Stimulated activated CD8-positive, alpha-beta memory T cell treated with anti-CD3 and anti-CD28 coated beads, Interleukin-15, amount 100 ng/mL, for 24 hours (primary cell): Measurements from ENCODE around the gene CHRNA3.
"Not testable (repeated sequence)": the region's sequence is repeated elsewhere in the genome, so short reads cannot be mapped to it uniquely, and the experiment has no call there.

Source experiments
- DNase-seq: peaks from one replicate; pipeline ENCODE4 v3.0.0-alpha.2; 2020; ENCODE audit warnings: low read depth

CHRNA3 gene

DNA sequence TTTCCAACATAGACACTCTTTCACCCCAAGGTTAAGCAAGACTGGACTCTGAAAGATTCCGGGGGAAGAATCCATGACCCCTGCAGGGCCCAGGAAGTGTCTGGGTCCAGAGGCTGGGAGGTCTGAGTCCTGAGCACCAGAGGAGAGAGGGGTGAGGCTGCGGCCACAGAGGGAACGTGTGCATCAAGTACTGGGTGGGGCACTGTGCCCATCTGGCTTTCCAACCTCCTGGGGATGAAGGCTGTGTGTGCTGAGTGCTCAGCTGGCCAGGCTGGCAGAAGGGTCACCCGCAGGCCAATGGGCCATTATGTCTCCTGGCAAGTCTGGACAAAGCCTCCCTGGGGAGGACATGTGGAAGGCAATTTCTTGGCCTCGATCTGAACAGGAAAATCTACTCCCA lies 3.3 kb downstream of the CHRNA3 start:
- no peak for DNase-seq

DNA sequence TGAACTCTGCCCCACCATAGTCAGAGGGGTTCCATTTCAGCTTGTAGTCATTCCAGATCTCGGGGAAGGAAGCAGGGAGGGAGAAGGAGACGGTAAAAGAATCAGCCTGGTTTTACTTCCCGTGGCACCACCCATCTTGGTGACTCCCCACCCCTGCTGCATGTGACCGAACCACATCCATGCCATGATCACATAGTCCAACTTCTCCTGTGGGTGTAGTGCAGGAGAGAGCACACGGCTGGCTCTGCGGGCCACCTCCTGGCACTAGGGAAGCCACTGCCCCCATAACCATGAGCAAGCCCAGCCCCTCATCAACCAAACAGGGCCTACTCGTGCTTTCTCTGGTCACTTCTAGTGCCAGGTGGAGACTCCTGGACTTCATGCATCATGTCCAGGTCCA lies 3.7 kb downstream of the CHRNA3 start:
- no peak for DNase-seq

DNA sequence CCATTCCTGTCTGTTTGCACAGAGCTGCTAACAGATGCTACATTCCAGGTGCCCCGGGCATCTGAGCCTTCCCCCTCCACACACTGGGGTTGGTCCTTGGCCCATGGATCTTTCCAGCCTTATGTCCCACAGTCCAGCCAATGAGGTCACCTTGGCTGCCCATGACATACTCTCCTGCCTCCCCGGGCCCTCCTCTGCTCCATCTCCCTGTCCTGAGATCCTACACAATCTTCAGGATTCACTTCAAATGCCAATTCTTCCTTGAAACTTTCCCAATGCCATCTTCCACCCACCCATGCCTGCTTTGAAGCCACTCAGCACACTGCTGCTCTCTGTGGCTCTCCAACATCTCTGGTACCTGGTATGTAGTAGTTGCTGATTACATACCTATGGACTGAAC lies 4.3 kb downstream of the CHRNA3 start:
- no peak for DNase-seq

DNA sequence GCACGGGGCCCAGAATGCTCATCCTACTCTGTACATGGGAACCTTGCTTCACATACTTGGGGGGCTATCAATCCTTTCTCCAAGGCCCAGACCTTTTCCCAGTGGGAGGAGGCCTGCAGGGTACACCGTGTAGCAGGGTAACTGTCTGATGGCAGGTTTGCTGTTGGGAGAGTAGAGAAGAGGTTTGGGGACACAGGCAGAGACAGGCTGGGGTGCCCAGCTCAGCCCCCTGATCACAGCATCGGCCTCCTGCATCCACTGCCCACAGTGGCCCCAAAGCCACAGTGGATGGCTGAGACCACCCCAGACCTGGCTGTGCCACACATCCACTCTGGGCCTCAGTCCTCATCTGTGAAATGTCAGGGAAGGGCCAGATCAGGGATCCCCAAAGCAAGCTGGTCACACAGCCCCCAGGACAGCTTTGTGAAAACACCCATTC lies 5.6 kb downstream of the CHRNA3 start:
- no peak for DNase-seq

DNA sequence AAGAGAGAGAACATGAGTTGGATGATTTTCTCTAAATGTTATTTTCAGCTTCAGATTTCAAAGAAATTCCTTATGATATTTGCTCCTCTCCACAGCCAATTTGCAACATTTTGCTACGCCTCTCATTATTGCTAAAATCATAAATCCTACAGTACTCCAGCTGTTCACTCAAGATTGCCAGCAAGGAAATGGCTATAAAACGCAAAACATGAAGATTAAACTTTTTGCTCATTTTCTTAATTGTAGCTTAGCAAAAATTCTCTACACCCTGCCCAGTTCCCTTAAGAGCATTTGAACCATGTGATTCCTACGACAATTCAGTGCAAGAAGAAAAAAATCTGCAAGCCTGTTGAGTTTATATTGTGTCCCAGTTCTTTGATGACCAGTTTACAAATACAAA lies 6.8 kb downstream of the CHRNA3 start:
- no peak for DNase-seq

DNA sequence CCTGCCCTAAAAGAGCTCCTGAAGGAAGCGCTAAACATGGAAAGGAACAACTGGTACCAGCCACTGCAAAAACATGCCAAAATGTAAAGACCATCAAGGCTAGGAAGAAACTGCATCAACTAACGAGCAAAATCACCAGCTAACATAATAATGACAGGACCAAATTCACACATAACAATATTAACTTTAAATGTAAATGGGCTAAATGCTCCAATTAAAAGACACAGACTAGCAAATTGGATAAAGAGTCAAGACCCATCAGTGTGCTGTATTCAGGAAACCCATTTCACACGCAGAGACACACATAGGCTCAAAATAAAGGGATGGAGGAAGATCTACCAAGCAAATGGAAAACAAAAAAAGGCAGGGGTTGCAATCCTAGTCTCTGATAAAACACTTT lies 11.2 kb downstream of the CHRNA3 start:
- DNase-seq: not testable (repeated sequence)

DNA sequence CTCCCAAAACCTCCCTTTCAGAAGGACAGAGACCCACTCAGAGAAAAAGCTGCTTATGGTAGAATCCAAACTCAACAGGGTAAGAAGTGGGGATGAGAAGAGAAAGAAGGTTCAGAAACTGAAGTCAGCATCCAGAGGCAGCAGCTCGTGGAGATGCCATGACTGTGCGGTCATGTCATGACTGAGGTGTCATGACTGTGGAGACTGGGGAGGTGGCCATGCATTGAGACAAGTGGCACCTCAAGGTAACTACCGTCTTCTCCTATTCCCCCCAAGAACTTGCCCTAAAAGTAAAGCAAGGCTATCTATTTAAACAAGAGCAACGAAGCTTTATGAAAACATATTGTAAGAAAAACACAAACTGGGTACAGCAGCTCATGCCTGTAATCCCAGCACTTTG lies 15.1 kb downstream of the CHRNA3 start:
- no peak for DNase-seq

DNA sequence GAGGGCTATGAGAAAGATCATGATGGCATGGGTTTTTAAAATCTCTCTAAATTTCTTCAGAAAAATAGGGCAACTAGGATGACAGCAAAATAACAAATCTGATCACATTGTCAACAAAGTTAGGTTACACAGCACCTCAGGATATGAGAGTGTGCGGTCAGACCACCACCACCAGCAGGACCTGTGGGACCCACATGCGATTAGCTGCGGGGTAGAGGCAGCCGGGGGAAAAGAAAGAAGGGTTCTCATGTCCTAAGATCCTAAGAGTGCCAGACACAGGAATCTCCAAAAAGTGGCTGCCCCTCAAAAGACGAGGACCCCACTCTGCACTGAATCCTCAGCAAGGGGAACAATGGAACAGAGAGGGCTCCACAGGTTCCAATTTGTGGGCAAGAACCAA lies 15.6 kb downstream of the CHRNA3 start:
- DNase-seq: no peak

DNA sequence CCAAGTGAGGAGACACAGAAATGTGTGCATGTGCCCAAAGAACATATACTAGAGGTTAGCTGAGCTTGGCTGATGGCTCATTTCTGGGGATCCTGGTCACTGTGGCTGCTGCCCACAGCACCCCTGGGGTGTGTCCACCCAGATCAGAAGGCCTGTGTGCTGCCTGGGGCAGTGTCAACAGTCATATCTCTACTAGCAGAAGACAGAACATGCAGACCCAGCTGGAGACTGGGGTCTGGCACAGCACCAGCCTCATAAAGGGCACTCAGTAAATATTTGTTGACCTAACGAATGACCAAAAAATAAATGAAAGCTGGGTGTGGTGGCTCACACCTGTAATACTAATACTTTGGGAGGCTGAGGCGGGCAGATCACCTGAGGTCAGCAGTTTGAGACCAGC lies 16.4 kb downstream of the CHRNA3 start:
- DNase-seq: no peak

DNA sequence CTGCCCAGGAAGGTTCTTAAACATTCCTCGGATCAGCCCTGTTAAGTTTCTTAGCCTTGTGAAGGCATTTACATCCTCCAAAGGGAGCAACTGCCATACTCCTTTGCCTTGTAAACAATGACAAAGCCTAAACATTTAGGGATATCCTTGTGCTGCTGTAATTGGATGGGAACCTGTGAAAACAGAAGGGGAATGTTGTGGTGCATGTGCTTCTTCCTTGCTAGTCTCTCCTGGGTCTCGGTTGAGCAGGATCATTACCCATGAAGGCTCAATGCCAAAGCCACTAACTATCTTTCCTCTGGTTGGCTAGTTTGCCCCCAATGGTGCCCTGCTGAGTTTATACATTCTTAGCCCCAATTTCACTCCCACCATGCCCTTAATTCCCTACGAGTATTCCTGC lies 17.3 kb downstream of the CHRNA3 start:
- DNase-seq: no peak

DNA sequence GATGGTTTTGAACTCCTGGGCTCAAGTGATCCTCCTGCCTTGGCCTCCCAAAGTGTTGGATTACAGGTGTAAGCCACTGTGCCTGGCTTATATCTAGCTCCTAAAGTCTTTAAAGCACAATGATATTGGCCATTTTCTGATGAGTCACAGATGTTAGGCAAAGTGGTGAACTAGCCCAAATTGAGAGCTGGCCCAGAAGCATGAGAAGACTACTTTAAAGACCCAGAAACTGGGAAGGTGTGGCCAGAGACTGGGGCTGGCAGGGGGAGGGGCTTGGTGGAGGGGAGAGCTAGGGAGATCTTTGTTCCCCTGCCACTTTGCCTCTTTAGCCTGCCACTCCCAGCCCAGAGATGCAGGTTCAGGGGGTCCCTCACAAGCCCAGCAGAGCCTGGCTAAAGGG lies 21.6 kb downstream of the CHRNA3 start:
- DNase-seq: no peak

DNA sequence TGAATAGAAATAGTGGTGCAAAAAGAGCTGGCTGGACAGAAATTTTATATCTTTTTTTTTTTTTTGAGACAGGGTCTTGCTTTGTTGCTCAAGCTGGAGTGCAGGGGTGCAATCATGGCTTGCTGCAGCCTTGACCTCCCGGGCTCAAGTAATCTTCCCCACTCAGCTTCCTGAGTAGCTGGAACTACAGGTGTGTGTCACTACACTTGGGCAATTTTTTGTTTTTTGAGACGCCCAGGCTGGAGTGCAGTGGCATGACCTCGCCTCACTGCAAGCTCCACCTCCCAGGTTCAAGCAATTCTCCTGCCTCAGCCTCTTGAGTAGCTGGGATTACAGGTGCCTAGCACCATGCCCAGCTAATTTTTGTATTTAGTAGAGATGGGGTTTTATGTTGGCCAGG lies 22.4 kb downstream of the CHRNA3 start:
- no peak for DNase-seq

DNA sequence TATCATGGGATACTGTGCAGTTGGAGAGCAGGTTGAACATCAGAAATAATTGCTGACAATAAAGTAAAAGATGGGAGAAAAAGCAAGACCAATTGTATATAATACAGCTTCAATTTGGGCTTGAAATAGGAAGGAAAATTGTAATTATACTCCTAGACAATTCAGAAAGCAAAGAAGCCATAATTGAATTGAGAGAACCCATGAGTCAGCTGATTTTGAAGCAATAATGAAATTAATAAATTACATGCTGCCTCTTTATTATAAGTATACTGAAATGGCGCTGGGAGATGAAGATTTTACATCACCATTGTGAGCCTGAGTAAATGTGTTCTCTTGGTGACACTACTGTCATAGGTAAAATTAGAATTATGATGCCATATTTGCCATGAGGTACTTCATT lies 23.2 kb downstream of the CHRNA3 start:
- no peak for DNase-seq

DNA sequence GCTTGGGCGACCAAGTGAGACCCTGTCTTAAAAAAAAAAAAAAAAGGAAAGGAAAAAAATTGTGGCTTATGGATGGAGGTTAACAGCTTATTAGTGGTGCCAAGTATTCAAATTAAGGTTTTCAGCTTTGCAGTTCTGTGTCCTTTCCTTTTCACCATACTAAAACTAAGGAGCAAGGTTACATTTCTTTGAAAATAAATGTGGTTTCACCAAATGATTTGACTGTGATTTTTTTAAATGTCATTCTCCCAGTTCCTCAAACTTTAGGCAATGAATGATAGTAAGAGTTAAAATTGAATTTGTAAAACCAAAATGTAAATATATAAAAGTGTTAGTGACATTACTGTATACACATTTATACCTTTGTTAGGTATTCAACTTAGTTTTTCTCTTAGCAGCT lies 45.9 kb downstream of the CHRNA3 start:
- no peak for DNase-seq

DNA sequence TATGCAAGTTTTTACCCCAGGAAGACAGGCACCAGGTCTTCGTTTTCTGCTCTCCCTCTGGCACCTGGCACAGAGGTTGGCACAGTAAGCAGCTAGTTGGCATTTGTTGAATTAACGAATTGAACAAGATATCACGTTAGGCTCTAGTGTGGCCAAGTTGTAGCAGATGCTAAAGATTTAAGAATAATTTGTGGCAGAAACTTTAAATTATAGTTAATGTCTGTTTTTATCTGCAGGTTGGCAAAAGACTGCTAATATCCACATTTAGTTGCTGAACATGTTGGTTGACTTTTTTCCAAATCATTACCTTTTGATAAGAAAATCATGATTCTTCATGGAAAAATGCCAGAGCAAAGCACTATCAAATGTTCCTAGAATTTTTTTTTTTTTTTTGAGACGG lies 47.4 kb downstream of the CHRNA3 start:
- no peak for DNase-seq

DNA sequence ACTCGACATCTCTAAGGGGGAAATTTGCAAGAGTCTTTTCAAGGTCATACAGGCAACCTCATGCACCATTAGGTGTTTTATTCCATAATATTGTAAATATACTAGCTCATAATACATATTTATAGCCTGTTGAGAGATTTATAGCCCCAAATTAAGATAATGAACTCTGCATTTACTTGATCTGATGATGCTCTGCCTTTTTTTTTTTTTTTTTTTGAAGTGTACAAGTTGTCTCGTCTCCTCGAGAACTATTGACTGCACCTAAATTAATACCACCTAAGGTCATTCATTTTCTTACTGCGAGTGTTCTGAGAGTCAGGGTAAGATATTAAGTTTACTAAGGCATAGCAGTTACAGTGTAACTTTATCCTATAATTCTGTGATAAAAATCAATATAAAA lies 49.4 kb downstream of the CHRNA3 start:
- no peak for DNase-seq

DNA sequence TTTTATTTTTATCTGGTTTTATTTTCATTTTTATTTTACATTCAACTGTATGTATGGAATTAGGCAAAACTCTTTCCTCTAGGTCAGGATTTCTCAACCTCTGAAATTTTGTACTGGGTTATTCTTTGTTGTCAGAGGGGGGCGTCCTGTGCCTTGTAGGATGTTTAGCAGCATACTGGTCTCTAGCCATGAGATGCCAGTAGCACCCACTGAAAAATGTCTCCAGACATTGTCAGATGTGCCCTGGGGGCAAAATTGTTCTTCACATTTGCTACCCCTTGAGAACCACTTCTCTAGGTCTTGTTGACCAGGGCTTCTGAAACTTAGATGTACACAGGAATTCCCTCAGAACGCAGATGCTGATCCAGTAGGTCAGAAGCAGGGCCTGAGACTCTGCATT lies 50.1 kb downstream of the CHRNA3 start:
- no peak for DNase-seq

DNA sequence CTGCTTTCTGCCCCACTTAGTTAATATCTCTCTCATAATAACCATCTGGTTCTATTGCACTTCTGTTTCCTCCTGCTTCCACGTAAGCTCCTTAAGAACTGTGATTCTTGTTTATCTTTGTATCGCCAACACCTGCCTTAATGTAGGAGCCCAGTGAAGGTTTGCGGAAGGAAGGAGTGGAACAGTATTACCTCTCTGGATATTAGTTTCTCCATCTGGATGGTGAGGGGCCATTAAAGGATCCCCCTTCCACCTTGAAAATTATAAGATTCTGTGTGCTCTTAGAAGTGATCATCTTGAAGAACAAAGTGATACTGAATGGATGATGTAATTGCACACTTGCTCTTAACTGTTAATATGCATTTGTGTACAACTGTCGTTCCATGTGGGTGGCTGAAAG lies 53.3 kb downstream of the CHRNA3 start:
- DNase-seq: no peak

DNA sequence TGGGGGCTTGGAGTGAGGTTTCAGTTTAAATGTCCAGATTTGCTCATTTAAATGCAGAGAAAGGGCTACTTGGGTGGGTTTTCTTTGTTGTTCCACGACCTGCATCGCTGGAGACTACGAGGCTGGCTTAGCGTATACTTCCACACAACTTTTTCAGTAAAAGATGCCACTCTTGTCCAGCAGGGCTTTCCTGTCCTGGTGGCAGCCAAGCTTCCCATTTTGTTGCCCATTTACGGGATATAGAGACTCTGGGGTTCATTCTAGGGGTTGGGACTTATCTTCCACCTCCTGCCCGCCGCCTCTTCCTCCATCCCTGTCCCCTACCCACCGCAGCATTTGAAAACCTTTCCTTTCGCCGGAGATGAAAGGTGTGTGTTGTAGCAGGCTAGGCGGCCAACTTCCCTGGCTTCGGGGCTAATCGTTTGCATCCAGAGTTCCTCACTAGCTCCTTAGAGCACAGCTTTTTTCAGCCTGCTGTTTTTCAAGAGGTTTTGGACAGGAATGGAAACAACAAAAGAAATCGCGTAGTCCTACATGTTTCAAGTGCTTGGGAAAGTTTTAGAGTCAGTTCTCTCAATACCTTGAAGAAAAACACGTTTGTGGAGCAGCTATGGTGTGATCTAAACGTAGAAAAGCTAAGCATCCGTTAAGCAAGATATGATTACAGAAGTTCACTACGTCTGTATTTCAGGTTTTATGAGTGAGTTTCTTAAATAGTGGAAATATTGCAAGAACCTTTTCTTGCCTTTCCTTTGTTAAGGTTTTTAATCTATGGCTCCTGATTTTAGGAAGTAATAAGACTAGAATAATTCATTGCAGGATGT lies 54.6 kb downstream of the CHRNA3 start:
- DNase-seq: no peak

DNA sequence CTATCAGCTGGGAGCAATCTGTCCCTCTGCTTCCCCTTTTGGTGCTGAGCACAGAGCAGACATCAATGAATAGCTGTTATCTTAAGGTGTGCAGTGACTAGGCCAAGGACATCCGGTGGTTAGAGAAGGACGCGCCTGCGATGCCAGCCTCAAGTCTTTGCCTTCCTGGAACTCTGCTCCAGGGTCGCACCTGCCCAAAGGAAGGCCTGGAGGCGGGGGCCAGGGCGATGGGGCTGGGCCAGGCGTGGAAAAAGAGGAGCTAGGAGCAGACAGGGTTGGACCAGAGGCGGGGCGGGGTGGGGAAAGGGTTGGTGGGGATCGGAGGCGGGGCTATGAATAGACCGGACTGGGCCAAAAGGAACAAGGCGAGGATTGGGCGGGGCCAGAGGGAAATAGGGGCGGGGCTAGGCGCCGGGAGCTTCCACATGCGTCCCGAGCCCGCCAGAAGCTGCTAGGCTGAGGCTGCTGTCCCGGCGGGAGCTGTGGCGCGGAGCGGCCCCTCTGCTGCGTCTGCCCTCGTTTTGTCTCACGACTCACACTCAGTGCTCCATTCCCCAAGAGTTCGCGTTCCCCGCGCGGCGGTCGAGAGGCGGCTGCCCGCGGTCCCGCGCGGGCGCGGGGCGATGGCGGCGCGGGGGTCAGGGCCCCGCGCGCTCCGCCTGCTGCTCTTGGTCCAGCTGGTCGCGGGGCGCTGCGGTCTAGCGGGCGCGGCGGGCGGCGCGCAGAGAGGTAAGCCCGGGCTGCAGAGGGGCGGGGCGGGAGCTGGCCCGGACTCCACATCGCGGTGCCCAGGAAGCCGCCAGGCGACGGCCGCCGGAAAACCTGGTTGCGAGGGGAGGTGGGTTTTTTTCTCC lies 55.5 kb downstream of the CHRNA3 start, which contains the start of gene CHRNA5:
TSS of gene CHRNA5 (plus strand) at position 424 of the 854 bp plus-strand sequence. CDS start at position 624, 200 bp downstream.
- DNase-seq: peak; percentile 57

DNA sequence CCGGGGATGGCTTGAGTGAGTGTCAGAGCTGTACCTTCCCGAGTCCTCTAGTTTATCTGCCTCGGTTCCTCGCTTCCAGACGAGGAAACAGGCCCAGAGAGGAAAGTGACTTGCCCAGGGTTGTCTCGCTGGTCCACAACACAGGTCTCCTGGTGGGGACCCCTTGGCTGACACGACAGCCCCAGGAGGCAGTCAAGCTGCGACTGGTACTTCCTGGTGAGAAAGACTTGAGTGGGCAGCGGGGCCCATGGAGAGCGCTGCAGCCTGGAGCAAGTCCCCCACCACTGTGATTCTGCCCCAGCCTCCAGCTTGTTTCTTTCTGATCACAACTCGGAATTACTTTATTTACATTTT lies 56.1 kb downstream of the CHRNA3 start:
- no peak for DNase-seq

DNA sequence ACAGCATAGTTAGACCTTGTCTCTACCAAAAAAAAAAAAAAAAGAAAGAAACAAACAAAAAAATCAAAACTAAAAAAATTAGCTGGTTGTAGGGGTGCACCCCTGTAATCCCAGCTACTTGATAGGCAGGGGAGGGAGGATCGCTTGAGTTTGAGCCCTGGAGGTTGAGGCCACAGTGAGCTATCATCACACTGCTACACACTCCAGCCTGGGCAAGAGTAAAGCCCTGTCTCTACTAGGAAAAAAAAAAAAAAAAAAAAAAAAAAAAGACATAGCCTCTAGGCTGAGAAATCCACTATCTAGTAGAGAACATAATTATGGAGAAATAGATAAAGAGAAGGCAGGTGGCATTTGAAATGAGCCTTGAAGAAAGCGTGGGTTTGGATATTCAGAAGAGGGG lies 57.7 kb downstream of the CHRNA3 start:
- DNase-seq: no peak

DNA sequence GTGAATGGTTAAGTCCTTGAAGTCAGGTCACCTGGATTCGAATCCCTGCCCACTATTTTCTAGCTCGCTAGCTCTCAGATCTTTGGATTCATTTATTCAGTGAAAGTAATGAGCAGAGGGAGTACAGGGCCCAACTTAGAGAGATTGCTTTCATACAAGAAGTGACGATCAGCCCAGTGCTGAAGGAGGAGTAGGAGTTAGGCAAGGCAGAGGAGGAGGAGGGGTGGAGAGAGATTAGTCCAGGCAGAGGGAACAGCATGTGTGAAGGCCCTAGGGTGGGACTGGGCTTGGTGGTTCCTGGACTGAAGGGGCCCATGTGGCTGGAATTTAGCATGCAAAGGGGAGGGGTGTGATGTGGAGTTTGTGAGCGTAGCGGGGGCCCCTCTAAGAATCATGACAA lies 59.3 kb downstream of the CHRNA3 start:
- no peak for DNase-seq
